T1000 (cell line): Measurements from ENCODE around the gene TMEM171.

Source experiments
- DNase-seq: peaks from one replicate; lab custom pipeline; 2025; ENCODE audit warnings: mixed read lengths; lab: John Stamatoyannopoulos, UW

Gene TMEM171, protein sequence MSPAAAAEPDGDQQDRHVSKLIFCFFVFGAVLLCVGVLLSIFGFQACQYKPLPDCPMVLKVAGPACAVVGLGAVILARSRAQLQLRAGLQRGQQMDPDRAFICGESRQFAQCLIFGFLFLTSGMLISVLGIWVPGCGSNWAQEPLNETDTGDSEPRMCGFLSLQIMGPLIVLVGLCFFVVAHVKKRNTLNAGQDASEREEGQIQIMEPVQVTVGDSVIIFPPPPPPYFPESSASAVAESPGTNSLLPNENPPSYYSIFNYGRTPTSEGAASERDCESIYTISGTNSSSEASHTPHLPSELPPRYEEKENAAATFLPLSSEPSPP

DNA sequence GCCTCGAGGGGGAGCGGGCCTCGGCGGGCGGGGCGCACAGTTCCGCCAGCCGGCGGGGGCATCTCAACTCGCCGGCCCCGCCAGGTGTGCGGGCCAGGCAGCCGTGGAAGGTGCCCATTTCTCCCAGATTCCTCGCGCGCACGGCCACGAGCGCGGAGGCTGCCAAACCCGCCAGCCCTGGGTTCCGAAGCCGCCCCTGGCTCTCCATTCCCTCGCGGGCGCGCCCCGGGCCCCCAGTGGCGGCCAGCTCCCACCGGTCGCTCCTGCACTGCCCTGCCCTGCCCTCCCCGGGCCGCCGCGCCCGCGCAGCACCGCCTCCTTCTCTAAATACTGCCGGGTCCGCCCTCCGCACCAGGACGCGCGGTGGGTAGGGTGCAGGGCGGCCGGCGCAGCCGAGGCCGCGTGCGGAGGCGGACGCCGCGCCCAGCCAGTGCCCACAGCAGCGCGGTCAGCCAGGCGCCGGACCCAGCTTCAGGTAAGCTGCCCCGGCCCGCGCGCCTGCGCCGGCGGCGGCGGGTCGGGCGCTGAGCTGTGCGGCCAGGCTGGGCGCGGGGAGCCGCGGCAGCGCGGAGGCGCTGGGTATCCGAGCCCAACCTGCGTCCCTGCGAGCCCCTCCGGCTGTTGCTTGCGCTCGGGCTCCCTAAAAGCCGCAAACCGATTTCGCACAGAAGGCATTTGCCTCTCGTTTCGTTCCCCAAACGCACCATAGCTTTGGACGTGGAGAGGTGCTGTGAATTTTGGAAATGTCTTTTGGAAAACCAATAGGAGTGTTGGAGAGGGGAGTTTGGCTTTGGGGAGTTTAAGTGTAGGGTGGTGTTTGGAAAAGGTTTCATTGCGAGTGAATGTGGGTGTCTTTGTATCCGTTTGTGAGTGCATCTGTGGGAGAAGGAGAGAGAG lies at the start of gene TMEM171:
Gene TMEM171 (plus strand): TSS at position 354 of the 897 bp plus-strand sequence. CDS start 2,799 bp downstream, outside the sequence.
- no peak for DNase-seq

DNA sequence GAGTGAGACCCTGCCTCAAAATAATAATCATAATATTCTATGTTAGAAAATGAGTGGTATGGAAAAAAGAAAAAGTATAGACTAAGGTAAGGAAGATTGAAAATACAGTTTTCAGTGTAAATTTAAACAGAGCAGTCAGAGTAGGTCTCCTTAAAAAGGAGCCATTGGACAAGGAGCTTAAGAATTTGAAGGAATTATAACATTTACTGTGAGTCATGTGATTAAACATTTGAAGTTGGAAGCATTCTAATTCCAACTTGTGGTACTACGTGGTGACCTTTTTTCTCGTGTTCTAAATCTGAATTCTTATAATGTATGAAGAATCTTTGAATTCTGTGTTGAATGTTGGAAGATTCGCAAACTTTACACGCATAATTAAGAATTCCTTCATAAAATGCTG lies 39.3 kb upstream of the TMEM171 start:
- DNase-seq: no peak

DNA sequence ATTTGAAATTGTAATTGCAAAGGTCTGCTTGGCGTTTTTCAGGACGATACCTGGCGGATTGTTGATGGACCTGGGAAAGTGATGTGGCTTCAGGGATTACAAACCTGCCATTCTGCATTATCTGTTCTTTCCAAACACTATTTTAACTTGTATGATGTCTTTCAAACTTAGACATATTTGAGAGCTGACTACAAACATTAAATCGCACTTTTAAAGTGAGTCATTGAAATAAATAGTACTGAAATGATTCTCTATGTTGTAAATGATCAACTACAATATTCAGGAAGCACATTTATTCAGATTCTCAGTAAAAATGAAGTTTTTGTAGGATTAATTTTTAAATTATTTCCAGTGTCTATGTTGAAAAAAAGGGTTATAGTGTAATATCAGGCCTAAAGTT lies 32.3 kb upstream of the TMEM171 start:
- DNase-seq: no peak

DNA sequence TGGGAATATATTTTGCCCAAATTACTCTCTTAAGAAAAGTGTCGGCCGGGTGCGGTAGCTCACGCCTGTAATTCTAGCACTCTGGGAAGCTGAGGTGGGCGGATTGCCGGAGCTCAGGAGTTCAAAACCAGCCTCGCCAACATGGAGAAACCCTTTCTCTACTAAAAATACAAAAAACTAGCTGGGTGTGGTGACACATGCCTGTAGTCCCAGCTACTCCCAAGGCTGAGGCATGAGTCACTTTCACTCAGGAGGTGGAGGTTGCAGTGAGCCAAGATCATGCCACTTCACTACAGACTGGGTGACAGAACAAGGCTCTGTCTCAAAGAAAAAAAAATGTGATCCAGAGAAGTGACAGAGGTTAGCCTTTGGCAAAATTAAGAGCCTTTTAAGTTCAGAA lies 26.4 kb upstream of the TMEM171 start:
- peak; percentile 6 for DNase-seq

DNA sequence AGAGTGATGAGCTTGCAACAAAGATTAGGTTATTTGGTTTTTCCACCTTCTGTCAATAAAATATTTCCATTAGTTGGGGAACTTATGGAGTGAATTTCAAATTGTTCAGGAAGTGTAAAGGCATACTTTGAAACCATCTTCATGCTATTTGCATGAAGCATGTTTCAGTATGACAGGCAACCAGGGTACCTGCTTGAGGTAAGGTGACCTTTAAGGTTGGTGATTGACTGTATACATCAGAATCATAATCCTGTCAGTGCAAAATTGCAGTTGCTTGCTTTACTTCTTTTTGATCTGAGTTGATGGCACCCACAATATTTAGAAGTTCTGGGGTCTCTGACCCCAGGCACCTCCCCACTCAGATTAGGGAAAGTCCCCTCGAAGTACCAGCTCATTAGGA lies 26.0 kb upstream of the TMEM171 start:
- no peak for DNase-seq

DNA sequence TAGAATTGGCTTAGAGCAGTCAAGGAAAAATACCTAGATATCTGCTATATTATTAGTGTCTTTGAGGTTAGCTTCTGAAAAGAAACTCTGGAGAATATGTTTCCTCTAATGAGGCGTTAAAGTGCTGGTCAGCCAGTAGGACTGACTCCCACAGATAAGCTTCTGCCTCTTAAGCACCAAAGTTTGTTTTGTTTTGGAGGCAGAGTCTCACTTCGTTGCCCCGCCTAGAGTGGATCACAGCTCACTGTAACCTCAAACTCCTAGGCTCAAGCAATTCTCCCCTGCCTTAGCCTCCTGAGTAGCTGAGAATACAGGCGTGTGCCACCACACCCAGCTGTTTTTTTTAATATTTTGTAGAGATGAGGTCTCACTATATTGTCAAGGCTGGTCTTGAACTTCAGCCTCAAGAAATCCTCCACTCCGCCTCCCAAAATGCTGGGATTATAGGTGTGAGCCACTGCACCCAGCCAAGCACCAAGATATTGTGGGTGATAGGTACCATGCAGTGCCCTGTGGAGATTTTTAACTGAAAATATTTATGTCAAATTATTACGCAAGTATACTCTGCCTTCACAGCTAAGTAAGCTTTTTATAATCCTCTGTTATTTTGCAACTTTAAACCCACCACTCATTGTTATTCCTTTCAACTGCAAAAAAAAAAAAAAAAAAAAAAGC lies 24.7 kb upstream of the TMEM171 start:
- DNase-seq: no peak

DNA sequence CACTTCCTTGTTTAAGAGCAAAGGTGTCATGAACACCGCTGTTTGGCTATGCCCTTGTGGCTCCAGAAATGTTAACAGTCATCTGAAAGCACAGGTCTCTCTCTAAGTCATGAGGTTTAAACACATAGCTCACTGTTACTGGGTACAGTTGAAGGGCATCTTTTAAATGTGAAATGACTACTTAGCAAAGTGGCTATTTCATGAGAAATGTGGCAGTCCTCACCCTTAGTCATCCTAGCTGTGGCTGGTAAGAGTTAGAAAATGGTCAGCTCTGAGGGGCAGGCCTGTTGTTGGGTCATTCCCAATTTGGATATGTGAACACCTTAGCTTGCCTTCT lies 24.2 kb upstream of the TMEM171 start:
- DNase-seq: no peak

DNA sequence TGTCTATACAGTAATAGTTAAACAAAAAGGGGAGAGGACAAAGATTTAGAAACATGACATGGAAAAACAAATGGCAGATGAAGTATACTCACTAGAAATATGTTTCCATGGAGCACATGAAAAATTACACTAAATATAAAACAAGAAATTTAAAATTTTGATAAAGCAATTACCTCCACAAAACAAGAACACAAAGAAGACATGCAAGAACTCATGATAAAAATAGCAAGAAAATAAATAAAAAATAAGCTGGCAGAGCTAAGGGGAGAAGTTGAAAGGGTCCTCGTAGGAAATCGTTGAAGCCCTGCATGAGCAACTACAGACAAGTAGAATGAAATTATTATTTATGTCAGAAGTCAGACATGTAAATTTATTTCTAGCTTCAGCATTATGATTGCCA lies 22.6 kb upstream of the TMEM171 start:
- no peak for DNase-seq

DNA sequence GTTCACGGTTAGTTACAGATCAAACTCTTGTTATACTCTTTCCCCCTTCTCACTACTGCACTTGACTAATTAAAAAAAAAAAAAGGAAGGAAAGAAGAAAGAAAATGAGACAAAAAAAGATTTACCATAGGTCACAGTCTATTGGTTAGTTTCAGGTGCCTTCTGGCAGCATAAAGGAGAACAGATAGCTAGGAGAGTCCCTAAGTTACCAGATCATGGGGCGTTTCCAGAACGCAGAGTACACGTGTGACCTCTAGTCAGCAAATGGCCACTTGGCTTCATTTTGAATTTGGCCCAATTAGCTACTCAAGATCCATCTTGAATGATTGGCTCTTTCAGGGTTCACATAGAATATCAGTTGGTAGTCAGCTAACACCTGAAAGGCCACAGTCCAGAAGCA lies 20.3 kb upstream of the TMEM171 start:
- DNase-seq: no peak

DNA sequence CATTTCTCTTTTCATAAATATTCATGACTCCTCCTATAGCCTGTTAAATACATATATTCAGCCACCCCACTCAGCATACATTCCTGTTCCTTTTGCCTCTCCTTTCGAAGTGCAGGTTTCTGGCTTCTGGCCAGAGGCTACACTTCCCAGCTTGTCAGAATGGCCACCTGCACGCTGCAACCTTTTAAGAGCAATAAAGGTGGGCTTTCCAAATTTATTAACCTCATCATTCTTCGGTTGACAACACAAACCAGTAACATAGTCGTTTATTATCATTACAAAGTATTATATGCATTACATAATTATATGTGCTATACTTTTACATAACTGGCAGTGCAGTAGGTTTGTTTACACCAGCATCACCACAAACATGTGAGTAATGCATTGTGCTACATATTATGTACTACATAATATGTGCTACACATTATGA lies 16.5 kb upstream of the TMEM171 start:
- DNase-seq: no peak

DNA sequence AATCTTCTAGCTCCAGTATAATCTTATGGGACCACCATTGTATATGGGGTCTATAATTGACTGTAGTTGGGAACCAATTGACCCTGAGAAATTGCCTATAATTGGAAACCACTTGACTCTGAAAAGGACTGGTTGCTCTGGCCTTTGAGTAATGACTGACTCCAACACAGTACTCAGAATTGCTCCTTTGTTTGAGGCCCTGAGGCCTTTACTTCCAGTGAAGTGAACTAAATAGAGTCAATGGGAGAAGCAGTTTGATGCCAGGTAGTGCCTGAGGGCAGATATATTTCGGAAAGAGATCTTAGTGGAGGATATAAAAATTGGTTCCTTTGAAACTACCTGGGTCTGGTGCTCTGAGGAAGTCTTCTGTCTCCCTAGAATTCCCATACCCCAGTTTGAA lies 16.0 kb upstream of the TMEM171 start:
- DNase-seq: no peak

DNA sequence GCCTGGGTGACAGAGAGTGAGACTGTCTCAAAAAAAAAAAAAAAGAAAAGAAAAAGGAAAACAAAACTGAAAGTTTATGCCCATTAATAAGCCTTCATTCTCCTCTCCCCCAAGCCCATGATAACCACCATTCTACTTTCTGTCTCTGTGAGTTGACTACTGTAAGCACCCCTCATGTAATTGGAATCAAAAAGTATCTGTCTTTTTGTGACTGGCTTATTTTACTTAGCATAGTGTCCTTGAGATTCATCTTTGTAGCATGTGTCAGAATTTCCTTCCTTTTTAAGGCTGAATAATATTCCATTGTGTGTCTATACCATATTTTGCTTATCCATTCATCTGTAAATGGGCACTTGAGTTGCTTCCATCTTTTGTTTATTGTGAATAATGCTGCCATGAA lies 14.0 kb upstream of the TMEM171 start:
- no peak for DNase-seq

DNA sequence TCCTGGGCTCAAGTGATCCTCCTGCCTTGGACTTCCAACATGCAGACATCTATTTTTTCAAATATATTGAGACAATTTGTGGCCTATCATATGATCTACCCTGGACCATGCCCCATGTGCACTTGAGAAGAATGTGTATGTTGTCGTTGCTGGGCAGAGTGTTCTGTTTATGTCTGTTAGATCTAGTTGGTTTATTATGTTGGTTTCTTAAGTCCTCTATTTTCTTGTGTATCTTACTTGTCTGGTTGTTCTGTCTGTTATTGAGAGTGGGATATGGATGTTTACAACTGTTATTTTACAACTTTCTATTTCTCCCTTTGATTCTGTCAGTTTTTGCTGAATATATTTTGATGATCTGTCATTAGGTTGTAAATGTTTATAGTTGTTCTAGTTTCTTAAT lies 10.2 kb upstream of the TMEM171 start:
- no peak for DNase-seq

DNA sequence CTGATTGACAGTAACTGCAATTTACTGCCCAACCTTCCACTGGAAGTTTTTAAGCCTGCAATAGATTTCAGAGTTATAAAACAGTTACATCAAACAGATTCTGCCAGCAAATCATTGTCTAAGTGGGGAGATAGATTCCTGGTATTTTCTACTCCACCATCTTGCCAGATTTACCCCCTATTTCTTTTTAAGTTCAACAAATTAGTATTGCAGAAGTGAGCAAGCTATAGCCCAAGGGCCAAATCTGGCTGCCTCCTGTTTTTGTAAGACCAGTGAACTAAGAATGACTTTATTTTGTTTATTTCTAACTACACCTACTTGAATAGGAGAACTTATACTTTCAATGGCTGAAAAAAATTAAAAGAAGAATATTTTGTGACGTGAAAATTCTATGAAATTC lies 8.8 kb upstream of the TMEM171 start:
- no peak for DNase-seq

DNA sequence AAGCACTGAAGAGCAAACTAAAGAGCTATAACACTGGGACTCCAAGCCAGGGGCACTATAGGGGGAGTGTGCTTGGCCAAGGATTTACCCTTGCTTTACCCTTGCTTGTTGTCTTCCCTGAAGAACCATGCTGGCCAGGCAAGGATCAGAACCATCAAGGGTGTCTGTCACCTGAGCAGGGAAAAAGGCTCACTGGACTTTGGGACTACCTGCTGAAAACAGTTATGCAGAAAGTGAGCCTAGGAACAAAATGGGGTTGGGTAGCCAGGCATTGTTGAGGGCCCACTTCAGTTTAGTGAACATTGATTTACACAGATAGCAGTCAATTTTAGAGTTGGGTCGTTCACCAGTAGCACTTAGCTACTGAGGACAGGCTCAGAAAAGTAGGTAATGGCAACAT lies 8.0 kb upstream of the TMEM171 start:
- DNase-seq: no peak

DNA sequence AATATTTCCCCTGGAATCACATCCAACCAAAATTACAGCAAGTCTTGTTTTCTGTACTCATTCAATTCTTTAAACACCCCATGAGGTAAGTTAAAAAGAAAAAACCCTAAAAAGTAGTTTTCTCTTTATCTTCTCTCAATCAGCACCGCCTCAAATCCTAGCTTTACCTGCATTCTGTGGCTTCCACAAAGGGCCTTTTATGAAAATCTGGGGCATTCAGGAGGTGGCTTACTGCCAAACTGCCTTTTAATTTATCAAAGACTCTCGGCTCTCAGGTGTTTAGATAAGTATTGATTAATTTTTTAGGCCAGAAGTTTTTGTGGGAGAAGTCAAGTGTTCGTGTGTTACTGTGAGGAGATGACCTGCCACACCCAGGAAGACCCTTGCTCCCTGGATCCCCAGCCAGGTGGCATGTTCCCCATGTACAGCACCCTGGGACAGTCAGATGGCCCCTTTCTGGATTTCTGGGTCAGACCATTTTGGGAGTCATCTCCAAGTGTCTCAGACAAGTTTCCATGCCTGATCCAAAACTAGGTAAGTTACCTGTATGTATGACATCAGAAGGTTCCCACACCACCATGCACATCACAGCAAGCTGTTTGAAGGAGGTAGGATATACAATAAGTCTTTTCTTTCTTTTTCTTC lies 6.2 kb upstream of the TMEM171 start:
- DNase-seq: no peak

DNA sequence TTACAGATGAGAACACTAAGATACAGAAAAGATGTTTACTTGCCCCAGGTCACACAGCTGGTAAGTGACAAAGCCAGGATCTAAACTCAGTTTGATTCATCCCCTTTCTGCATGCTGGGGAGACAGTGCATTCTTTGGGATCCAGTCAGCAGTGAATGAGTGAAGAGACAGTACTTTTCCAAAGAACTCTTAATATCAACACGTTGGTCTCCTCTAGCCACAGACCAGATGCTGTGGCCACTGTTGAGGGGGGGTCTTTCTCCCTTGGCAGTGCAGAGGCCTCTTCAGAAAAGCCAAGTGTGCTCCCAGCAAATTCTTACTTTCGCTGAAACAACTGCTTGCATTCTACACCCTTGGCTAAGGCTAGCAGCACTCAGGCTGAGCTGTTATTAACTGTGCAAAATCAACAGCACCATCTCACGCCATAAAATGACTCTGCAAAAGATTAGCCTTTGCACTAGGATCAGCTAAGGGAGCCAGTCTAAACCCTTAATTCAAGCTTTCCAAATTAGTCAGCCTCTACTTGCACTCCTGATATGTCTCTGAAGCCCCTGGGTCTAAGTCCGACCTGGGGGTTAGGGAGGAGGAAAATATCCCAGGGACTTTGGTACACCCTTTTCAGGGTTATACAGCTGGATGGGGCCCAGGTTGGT lies 4.8 kb upstream of the TMEM171 start:
- peak; percentile 24 for DNase-seq

DNA sequence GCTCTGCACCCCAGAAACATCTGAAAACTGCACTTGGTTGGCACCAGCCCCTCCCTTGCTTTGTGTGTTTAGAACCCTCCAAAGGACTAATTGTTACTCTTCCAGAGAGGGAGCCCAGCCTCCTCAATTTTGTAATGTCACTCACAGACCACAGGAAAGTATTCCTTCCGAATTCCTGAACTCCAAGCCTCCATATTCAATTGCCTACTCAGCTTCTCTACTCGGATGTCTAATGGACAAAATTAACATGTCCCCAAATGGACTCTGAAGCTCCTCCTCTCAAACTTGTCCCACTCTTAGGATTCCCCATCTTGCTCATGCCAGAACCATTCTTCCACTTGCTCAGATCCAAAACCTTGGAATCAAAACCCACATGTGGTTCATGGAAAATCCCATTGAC lies 3.9 kb upstream of the TMEM171 start:
- DNase-seq: no peak

DNA sequence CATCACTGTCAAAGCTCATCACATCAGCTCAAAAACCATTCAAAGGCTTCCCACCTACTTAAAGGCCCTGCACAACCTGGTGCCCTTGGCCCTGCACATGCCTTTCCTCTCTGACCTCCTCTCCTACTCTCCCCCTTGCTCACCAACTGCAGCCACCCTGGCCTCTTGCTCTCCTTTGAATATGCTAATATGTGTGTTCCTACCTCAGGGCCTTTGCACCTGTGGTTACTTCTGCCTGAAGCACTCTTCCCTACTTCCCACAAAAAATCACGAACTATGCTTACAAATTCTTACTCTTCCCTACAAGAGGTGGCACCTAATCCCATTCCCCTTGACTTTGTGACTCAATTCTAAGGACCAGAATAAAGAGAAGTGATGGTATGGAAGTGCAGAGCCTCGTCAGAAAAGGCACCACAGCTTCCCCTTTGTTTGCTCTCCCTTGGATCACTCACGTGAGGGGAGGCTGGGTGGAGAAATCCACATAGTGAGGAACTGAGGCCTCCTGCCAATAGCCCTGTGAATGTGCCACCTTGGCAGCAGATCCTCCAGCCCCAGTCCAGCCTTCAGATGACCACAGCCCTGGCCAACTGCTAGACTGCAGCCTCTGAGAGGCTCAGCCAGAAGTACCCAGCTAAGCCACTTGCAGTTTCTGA lies 3.2 kb upstream of the TMEM171 start:
- no peak for DNase-seq

DNA sequence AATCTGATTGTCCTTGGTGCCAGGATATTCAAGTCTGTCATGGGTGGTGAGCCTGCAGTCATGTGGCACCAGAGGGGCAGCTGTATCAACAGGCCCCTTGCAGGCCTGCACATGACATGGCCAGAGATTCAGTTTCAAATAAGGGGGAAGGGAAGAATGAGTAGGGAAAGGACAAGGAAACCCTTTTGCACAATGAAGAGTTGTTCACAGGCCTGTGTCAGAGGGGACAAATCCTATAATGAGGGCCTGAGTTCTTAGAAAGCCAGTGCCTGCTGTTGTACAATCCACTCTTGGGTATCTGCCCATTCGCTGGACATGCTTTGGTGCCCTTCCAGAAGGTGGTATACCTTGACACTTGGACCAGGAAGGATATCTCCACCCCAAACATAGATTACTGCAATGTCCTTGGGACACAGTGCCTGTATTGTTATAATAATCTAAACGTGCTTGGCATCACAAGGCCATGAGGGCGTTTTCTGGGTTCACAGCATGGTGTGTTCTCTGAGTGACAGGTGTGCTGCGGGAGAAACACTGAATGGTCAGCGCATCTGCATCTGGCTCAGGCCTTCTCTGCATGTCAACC lies 1.9 kb upstream of the TMEM171 start:
- no peak for DNase-seq
